CD4-positive, alpha-beta T cell (primary cell): Measurements from ENCODE around the gene KDR. TPM values are rescaled to one million over a fixed set of nuclear protein-coding genes. Genes with fewer than 3 reads are reported as not detected.

Source experiments
- ATAC-seq: fragments of 200-7000 bp; cut with Tn5 transposase; one replicate; pipeline ENCODE4 v1.10.0; 2022; ENCODE audit warnings: mild to moderate bottlenecking; ENCODE audit not compliant: poor library complexity
- CTCF ChIA-PET: fragments of 350-600 bp; sonication (Branson Sonifier 250); formaldehyde crosslinking; loops from one replicate; lab custom pipeline; 2021; ENCODE audit warnings: antibody characterized with exemption, inconsistent platforms; lab: Charles Lee
- POLR2A ChIA-PET: fragments of 350-600 bp; sonication (Branson Sonifier 250); formaldehyde crosslinking; loops from one replicate; lab custom pipeline; 2021; ENCODE audit warnings: antibody characterized with exemption, inconsistent platforms; lab: Charles Lee
- DNase-seq, 14 experiments: peaks; one replicate each; pipeline ENCODE4 v3.0.0-alpha.2; 2013 to 2020; ENCODE audit warnings: mixed read lengths in 2 of 14
- H3K27ac ChIP-seq, 2 donors: one replicate each; pipeline versions ENCODE4 v1.5.1 to v1.7.0; 2013; ENCODE audit warnings: low read length in 2 of 2, low read depth in 1 of 2, mild to moderate bottlenecking in 1 of 2
- H3K27me3 ChIP-seq, 2 experiments: 1 replicate in 1 of 2; 2 replicates in 1 of 2; pipeline versions ENCODE4 v1.6.1 to v1.7.0; 2013; ENCODE audit warnings: low read length in 2 of 2, control low read depth in 1 of 2, mild to moderate bottlenecking in 1 of 2, moderate library complexity in 1 of 2; ENCODE audit not compliant: insufficient read depth in 2 of 2, control insufficient read depth in 1 of 2
- H3K36me3 ChIP-seq: one replicate; pipeline ENCODE4 v1.6.1; 2013; ENCODE audit warnings: low read length, control low read depth; ENCODE audit not compliant: insufficient read depth
- H3K4me1 ChIP-seq: one replicate; pipeline ENCODE4 v1.6.1; 2013; ENCODE audit warnings: low read length, control low read depth; ENCODE audit not compliant: insufficient read depth
- H3K4me3 ChIP-seq: one replicate; pipeline ENCODE4 v1.5.1; 2013; ENCODE audit warnings: mild to moderate bottlenecking, low read length, moderate library complexity
- H3K9me3 ChIP-seq, 2 experiments: 1 replicate in 1 of 2; 2 replicates in 1 of 2; pipeline versions ENCODE4 v1.6.1 to v1.7.0; 2013; ENCODE audit warnings: low read length in 2 of 2, mild to moderate bottlenecking in 2 of 2, control low read depth in 1 of 2, moderate library complexity in 1 of 2; ENCODE audit not compliant: control insufficient read depth in 1 of 2, insufficient read depth in 1 of 2
- H3K27ac Mint-ChIP-seq: one replicate; pipeline ENCODE4 v1.8.0; 2020; ENCODE audit warnings: mixed read lengths
- H3K27me3 Mint-ChIP-seq: one replicate; pipeline ENCODE4 v1.8.0; 2021; ENCODE audit warnings: mixed read lengths
- H3K36me3 Mint-ChIP-seq: one replicate; pipeline ENCODE4 v1.8.0; 2021; ENCODE audit warnings: low read depth, mixed read lengths
- H3K4me1 Mint-ChIP-seq: one replicate; pipeline ENCODE4 v1.8.0; 2021; ENCODE audit warnings: low read depth, mixed read lengths
- H3K4me3 Mint-ChIP-seq: one replicate; pipeline ENCODE4 v1.8.0; 2020; ENCODE audit warnings: mild to moderate bottlenecking, mixed read lengths
- H3K9me3 Mint-ChIP-seq: one replicate; pipeline ENCODE4 v1.8.0; 2020; ENCODE audit warnings: mixed read lengths
- intact Hi-C, 2 experiments: fragments of 100-400 bp; cut with DNase I in 1 of 2; cut with micrococcal nuclease in 1 of 2; formaldehyde crosslinking; loops; one replicate each; pipeline versions ENCODE4 v1.15.1 to v1.9.0; 2023 to 2025; cut with DNase I, micrococcal nuclease
- total RNA-seq, 174 experiments: library from RNA in 2 of 174; stranded (reverse) in 2 of 174; gene quantifications; one replicate each; pipeline ENCODE4 v1.2.3 and lab custom pipeline; 2021 to 2026
- TF ChIP-seq, protein P1 (sequence below): fragments of 200-600 bp; IDR thresholded peaks from one replicate; pipeline ENCODE4 v1.8.0; 2022; ENCODE audit warnings: antibody characterized with exemption, mild to moderate bottlenecking

The KDR gene
- total RNA-seq, 2 experiments from 2014 or later: not detected

DNA sequence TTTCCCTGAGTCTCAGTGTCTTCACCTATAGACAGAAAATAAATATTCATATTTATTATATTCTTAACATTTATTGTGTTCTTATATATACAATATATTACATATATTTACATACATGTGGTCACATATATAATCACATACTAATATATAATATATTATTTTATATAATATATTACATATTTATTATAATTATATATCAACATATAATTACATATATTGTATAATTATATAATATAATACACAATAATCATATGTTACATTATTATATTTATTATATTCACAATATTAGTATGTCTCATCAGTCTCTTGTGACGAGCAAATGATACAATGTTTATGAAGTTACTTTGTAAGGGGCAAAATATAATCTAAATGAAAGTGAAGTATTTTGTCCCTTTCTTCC lies 87.7 kb downstream of the KDR start:
- H3K27ac ChIP-seq: no peak overlapping the region
- no peaks in the 10 kb centered on the region for H3K9me3 Mint-ChIP-seq
- H3K4me1 ChIP-seq: no peaks in the 10 kb centered on the region
- intact Hi-C loops: no loop called here
- TF ChIP-seq, protein P1, sequence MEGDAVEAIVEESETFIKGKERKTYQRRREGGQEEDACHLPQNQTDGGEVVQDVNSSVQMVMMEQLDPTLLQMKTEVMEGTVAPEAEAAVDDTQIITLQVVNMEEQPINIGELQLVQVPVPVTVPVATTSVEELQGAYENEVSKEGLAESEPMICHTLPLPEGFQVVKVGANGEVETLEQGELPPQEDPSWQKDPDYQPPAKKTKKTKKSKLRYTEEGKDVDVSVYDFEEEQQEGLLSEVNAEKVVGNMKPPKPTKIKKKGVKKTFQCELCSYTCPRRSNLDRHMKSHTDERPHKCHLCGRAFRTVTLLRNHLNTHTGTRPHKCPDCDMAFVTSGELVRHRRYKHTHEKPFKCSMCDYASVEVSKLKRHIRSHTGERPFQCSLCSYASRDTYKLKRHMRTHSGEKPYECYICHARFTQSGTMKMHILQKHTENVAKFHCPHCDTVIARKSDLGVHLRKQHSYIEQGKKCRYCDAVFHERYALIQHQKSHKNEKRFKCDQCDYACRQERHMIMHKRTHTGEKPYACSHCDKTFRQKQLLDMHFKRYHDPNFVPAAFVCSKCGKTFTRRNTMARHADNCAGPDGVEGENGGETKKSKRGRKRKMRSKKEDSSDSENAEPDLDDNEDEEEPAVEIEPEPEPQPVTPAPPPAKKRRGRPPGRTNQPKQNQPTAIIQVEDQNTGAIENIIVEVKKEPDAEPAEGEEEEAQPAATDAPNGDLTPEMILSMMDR: no peak
- peaks cover 0 to 5% of the 10 kb centered on the region in 2 experiments for H3K9me3 ChIP-seq
- H3K4me3 ChIP-seq: no peak overlapping the region
- ChIA-PET POLR2A (no interaction called here), CTCF (no interaction called here)
- H3K27ac Mint-ChIP-seq: no peak overlapping the region
- no peak for ATAC-seq
- no peaks in the 10 kb centered on the region for H3K36me3 Mint-ChIP-seq
- no peak overlapping the region for H3K4me3 Mint-ChIP-seq
- no peak for DNase-seq
- H3K4me1 Mint-ChIP-seq: no peaks in the 10 kb centered on the region
- peaks cover 5% of the 10 kb centered on the region for H3K27me3 Mint-ChIP-seq
- no peaks in the 10 kb centered on the region for H3K36me3 ChIP-seq
- H3K27me3 ChIP-seq: peaks cover 0 to 5% of the 10 kb centered on the region in 2 experiments

DNA sequence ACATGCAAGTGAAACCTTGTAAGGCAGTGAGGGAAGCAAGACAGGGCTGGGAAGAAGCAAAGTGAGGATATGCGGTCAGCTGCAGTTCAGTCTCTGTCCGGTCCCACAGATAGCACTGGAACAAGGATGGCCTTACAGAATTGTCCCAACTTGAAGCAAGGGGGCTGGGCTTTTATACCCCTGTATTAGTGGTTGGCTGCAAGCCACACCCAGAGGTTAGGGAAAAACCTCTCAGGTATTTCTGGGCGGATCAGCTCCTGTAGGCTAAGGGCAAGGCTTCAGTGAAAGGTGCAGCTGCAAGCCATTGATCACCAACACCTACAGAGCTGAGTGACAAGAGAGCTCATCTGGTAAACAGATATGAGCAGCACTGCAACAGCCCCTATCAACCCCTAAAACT lies 89.0 kb downstream of the KDR start:
- ATAC-seq: no peak
- H3K36me3 ChIP-seq: no peaks in the 10 kb centered on the region
- no peaks in the 10 kb centered on the region for H3K4me1 Mint-ChIP-seq
- no peaks in the 10 kb centered on the region for H3K36me3 Mint-ChIP-seq
- H3K4me3 Mint-ChIP-seq: no peak overlapping the region
- POLR2A ChIA-PET: no interaction called here
- no peaks in the 10 kb centered on the region for H3K4me1 ChIP-seq
- H3K27ac Mint-ChIP-seq: no peak overlapping the region
- H3K27me3 ChIP-seq: peaks cover 0 to 5% of the 10 kb centered on the region in 2 experiments
- H3K4me3 ChIP-seq: no peak overlapping the region
- TF ChIP-seq, protein P1: no peak
- no peaks in the 10 kb centered on the region for H3K9me3 Mint-ChIP-seq
- CTCF ChIA-PET: no interaction called here
- H3K27me3 Mint-ChIP-seq: peaks cover 9% of the 10 kb centered on the region
- no peak overlapping the region for H3K27ac ChIP-seq
- DNase-seq: no peak
- intact Hi-C loops: no loop called here
- H3K9me3 ChIP-seq: peaks cover 0 to 5% of the 10 kb centered on the region in 2 experiments

DNA sequence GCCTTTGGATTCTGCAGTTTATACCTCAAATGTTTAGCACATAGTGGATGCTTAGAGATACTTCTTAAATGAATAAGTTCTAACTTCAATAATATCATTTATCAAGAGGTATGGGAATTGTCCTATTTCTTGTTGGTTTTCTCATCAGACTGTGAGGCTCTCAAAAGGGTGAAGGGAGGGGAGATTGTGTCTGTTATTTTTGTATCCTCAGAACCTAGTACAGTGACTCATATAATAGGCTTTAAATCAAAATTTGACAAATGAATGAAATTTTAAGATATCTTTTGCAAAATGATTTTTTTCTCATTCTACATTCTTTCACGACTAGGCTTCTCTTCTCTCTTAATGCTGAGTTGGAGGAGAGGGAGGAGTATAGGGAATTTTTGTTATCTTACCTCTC lies 89.5 kb downstream of the KDR start:
- Histone ChIP-seq H3K27ac (no peak overlapping the region), H3K4me3 (no peak overlapping the region), H3K4me1 (no peaks in the 10 kb centered on the region), H3K36me3 (no peaks in the 10 kb centered on the region), H3K27me3 (peaks cover 0 to 5% of the 10 kb centered on the region in 2 experiments), H3K9me3 (peaks cover 0 to 5% of the 10 kb centered on the region in 2 experiments)
- POLR2A ChIA-PET: no interaction called here
- ATAC-seq (no peak), DNase-seq (no peak)
- CTCF ChIA-PET: no interaction called here
- Mint-ChIP-seq H3K27ac (no peak overlapping the region), H3K4me1 (no peaks in the 10 kb centered on the region), H3K4me3 (no peak overlapping the region), H3K9me3 (no peaks in the 10 kb centered on the region), H3K27me3 (peaks cover 9% of the 10 kb centered on the region), H3K36me3 (no peaks in the 10 kb centered on the region)
- TF ChIP-seq, protein P1: no peak
- intact Hi-C loops: no loop called here
